Activated B cell treated with CpG ODN at 0.5 μM for 24 hours (primary cell): ENCODE measurements around the gene RCAN1. TPM values are rescaled to one million over a fixed set of nuclear protein-coding genes. Genes with fewer than 3 reads are reported as not detected.

ENCODE experiments used
- ATAC-seq: fragments of 200-7000 bp; cut with Tn5 transposase; one replicate; pipeline ENCODE4 v1.10.0; 2021; ENCODE audit warnings: low read depth, mild to moderate bottlenecking, moderate library complexity
- CTCF ChIA-PET: fragments of 350-600 bp; sonication (Branson Sonifier 250); formaldehyde crosslinking; loops from one replicate; lab custom pipeline; 2021; ENCODE audit warnings: antibody characterized with exemption; lab: Charles Lee
- POLR2A ChIA-PET: fragments of 350-600 bp; sonication (Branson Sonifier 250); formaldehyde crosslinking; loops from one replicate; lab custom pipeline; 2021; ENCODE audit warnings: antibody characterized with exemption; lab: Charles Lee
- DNase-seq: peaks from one replicate; pipeline ENCODE4 v3.0.0; 2022
- H3K27ac Mint-ChIP-seq: one replicate; pipeline ENCODE4 v1.8.0; 2020; ENCODE audit warnings: mixed read lengths
- H3K27me3 Mint-ChIP-seq: one replicate; pipeline ENCODE4 v1.8.0; 2021; ENCODE audit warnings: mixed read lengths
- H3K36me3 Mint-ChIP-seq: one replicate; pipeline ENCODE4 v1.8.0; 2021; ENCODE audit warnings: low read depth, mixed read lengths
- H3K4me1 Mint-ChIP-seq: one replicate; pipeline ENCODE4 v1.8.0; 2021; ENCODE audit warnings: mixed read lengths
- H3K4me3 Mint-ChIP-seq: one replicate; pipeline ENCODE4 v1.8.0; 2020; ENCODE audit warnings: mild to moderate bottlenecking, mixed read lengths
- H3K9me3 Mint-ChIP-seq: one replicate; pipeline ENCODE4 v1.8.0; 2020; ENCODE audit warnings: mixed read lengths
- intact Hi-C: fragments of 100-400 bp; cut with micrococcal nuclease; formaldehyde crosslinking; loops from one replicate; pipeline ENCODE4 v1.15.1; 2024
- total RNA-seq: library from RNA; stranded (reverse); gene quantifications from 2 replicates; pipeline ENCODE4 v1.2.3, GENCODE V29; 2022
- TF ChIP-seq, protein P1 (sequence below): fragments of 200-600 bp; IDR thresholded peaks from one replicate; pipeline ENCODE4 v1.8.0; 2022; ENCODE audit warnings: antibody characterized with exemption, mild to moderate bottlenecking

The RCAN1 gene
- total RNA-seq, 1 donor from 2014 or later, result 5.8 TPM

DNA sequence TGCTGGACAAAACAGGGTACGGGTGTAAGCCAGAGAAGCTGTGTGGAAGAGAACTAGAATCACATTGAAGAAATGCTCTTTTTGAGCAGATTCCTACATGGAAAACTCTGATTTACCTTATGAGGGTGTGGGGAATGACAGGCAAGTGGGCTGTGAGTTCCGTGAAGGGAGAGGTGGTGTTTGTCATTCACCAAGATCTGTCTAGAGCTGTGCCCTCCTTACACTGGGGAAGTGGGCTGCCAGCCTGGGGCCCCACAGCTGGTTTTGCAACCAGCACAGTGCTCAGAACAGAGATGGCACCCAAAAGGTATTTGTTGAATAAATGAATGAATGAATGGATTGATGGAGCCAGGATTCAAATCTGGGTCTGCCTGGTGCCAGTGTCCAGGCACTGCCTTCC lies 10.4 kb downstream of the RCAN1 start:
- no peaks in the 10 kb centered on the region for H3K27me3 Mint-ChIP-seq
- intact Hi-C loops, result no loop called here
- POLR2A ChIA-PET, result interaction anchor here (0.6 kb wide), 1 partner anchor 26 kb away, joined by 3 read pairs; no protein-coding TSS in a partner anchor
- H3K27ac Mint-ChIP-seq, result no peak overlapping the region
- H3K36me3 Mint-ChIP-seq, result no peaks in the 10 kb centered on the region
- no peaks in the 10 kb centered on the region for H3K9me3 Mint-ChIP-seq
- TF ChIP-seq, protein P1, sequence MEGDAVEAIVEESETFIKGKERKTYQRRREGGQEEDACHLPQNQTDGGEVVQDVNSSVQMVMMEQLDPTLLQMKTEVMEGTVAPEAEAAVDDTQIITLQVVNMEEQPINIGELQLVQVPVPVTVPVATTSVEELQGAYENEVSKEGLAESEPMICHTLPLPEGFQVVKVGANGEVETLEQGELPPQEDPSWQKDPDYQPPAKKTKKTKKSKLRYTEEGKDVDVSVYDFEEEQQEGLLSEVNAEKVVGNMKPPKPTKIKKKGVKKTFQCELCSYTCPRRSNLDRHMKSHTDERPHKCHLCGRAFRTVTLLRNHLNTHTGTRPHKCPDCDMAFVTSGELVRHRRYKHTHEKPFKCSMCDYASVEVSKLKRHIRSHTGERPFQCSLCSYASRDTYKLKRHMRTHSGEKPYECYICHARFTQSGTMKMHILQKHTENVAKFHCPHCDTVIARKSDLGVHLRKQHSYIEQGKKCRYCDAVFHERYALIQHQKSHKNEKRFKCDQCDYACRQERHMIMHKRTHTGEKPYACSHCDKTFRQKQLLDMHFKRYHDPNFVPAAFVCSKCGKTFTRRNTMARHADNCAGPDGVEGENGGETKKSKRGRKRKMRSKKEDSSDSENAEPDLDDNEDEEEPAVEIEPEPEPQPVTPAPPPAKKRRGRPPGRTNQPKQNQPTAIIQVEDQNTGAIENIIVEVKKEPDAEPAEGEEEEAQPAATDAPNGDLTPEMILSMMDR, result no peak
- CTCF ChIA-PET, result interaction anchor here (2.1 kb wide), 1 partner anchor 14 kb away, joined by 7 read pairs; no protein-coding TSS in a partner anchor
- H3K4me3 Mint-ChIP-seq, result no peak overlapping the region
- ATAC-seq (no peak), DNase-seq (no peak)
- no peaks in the 10 kb centered on the region for H3K4me1 Mint-ChIP-seq

DNA sequence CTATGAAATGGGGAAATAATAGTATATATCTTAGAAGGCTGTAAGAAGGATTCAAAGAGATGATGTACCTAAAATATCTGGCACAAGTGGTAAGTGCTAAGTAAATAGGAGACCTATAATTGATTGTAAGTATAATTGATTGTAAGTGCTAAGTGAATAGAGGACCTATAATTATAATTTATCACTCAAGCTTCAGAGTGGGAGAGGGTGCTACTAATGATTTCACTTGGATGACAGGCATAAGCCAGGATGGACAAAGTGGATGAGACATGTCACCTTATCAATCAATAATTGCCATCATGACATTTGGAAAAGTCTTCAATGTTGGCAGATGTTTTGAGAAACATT lies 11.2 kb downstream of the RCAN1 start:
- Mint-ChIP-seq H3K27ac (no peak overlapping the region), H3K4me1 (no peaks in the 10 kb centered on the region), H3K36me3 (no peaks in the 10 kb centered on the region), H3K9me3 (no peaks in the 10 kb centered on the region), H3K27me3 (no peaks in the 10 kb centered on the region), H3K4me3 (no peak overlapping the region)
- POLR2A ChIA-PET, result no interaction called here
- TF ChIP-seq, protein P1, result no peak
- ATAC-seq (no peak), DNase-seq (no peak)
- intact Hi-C loops, result loop anchor here (1.0 to 2.0 kb wide), 3 partner anchors 27 to 241 kb away; no protein-coding TSS in a partner anchor
- CTCF ChIA-PET, result interaction anchor here (0.7 to 2.1 kb wide), 10 partner anchors 8 to 241 kb away, joined by 3 to 16 read pairs (median 8); partner anchors contain the start of genes KCNE2 and RCAN1

DNA sequence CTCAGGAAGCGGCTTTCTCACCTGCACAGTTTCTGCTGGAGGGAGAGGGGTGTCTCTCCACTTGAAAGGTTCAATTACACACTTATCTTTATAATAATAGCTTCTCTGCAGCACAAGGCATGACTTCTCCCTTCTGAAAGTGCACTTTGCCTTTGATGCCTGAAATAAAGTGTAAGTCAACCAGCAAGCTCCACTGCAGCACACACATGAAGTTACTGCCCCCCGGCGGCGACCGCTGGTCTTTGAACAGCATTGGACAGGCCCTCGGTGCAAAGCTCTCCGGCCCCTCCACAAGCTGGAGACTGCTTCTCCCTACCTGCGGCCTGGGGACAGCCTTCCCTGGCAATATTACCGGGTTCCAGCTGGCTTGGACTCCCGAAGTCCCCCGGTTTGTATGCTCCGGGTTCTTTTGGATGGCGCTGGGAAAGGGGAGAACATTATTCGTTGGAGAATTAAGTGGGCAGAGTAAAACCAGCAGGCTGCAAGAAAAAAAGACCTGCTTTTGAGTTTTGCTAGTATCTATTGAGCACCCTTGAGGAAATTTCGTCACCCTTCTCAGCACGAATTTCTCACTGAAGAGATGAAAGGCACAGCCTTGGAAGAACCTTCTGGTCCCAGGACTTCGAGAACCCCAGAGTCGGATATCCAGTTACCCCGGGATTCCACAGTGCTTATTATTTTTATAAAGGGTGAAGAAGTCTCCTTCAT lies 11.8 kb downstream of the RCAN1 start:
- intact Hi-C loops, result loop anchor here (1.0 to 2.0 kb wide), 3 partner anchors 28 to 241 kb away; no protein-coding TSS in a partner anchor

DNA sequence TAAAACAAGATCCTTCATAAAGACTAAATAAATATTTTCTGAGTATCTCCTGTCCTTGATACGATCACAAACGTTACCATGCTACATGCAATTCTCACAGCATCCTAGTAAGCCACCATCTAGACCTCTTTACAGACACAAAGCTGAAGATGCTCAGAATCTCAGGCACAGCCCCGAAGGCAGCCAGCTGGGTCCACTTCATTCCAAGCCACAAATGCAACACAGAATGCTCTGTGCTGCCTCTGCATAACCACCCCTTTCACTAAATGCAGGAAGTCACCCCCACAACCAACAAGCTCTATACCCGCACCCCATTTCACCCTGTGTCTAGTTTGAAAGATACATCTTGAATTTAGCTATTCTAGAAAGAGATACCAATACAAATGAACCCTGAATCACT lies 12.9 kb downstream of the RCAN1 start:
- no peak for ATAC-seq
- TF ChIP-seq, protein P1, result no peak

More for the DNA sequence above, 11.8 kb downstream of the RCAN1 start:
- ChIA-PET CTCF (interaction anchor here (0.7 to 2.1 kb wide), 14 partner anchors 8 to 679 kb away, joined by 3 to 16 read pairs (median 7); partner anchors contain the start of genes KCNE2 and RCAN1), POLR2A (interaction anchor here (1.0 kb wide), 1 partner anchor 56 kb away, joined by 3 read pairs; no protein-coding TSS in a partner anchor)
- no peak overlapping the region for H3K4me3 Mint-ChIP-seq
- peak; percentile 46 for DNase-seq
- ATAC-seq, result peak; percentile 82
- H3K36me3 Mint-ChIP-seq, result no peaks in the 10 kb centered on the region
- H3K27ac Mint-ChIP-seq, result no peak overlapping the region
- no peaks in the 10 kb centered on the region for H3K9me3 Mint-ChIP-seq
- TF ChIP-seq, protein P1, result no peak
- no peaks in the 10 kb centered on the region for H3K4me1 Mint-ChIP-seq
- H3K27me3 Mint-ChIP-seq, result no peaks in the 10 kb centered on the region

DNA sequence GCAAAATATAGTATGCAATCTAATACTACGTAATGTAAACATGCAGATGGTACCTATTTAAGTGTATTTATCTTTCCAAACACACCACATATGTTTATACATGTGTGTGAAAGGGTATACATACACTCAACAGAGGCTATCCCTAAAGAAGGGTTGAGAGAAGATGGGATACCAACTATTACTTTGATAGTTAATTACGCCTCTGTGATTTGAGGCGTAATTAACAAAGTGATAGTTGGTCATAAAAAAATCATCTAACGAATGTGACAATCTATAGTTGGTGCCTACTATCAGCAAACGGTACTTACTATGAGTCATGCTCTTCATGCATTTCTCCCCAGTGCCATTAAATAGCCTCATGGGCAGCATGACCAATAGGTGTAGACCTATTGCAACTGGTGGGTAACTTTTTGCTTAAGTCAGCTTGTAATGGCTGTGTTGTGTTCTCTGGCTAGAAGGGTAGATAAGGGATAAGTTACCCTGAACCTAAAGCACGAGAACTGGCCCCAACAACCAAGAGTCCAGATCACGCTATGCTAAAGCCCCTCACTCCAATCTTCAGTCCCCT lies 15.3 kb downstream of the RCAN1 start:
- intact Hi-C loops, result no loop called here
- no peaks in the 10 kb centered on the region for H3K9me3 Mint-ChIP-seq
- TF ChIP-seq, protein P1, result no peak
- no peak for DNase-seq
- no peak overlapping the region for H3K27ac Mint-ChIP-seq
- no peaks in the 10 kb centered on the region for H3K36me3 Mint-ChIP-seq
- ATAC-seq, result no peak
- H3K4me3 Mint-ChIP-seq, result no peak overlapping the region
- no peaks in the 10 kb centered on the region for H3K4me1 Mint-ChIP-seq
- H3K27me3 Mint-ChIP-seq, result no peaks in the 10 kb centered on the region
- CTCF ChIA-PET, result no interaction called here
- POLR2A ChIA-PET, result no interaction called here

More for the DNA sequence above, 12.9 kb downstream of the RCAN1 start:
- intact Hi-C loops, result loop anchor here (2.0 kb wide), 1 partner anchor 29 kb away; no protein-coding TSS in a partner anchor
- ChIA-PET CTCF (interaction anchor here (1.5 to 2.0 kb wide), 9 partner anchors 11 to 678 kb away, joined by 4 to 16 read pairs (median 10); partner anchors contain the start of genes KCNE2 and RCAN1), POLR2A (no interaction called here)
- no peak for DNase-seq
- H3K27ac Mint-ChIP-seq, result no peak overlapping the region
- H3K4me1 Mint-ChIP-seq, result no peaks in the 10 kb centered on the region
- no peaks in the 10 kb centered on the region for H3K27me3 Mint-ChIP-seq
- H3K9me3 Mint-ChIP-seq, result no peaks in the 10 kb centered on the region
- no peak overlapping the region for H3K4me3 Mint-ChIP-seq
- no peaks in the 10 kb centered on the region for H3K36me3 Mint-ChIP-seq
